Endothelial cell of umbilical vein (primary cell): Measurements from ENCODE around the gene C1orf198. TPM values are rescaled to one million over a fixed set of nuclear protein-coding genes. Genes with fewer than 3 reads are reported as not detected.

Experiments used
- BruUV-seq: library from RNA; stranded (reverse); fragments of 400-500 nt; replicated peaks from 2 replicates; lab custom pipeline; 2021; lab: Mats Ljungman, UMichigan
- CTCF ChIA-PET: fragments of 300-600, 350-600 bp; sonication (Branson Sonifier 250); formaldehyde crosslinking; loops from one replicate; lab custom pipeline; 2021; ENCODE audit warnings: antibody characterized with exemption, inconsistent platforms; lab: Charles Lee
- POLR2A ChIA-PET: fragments of 300-600, 350-600 bp; sonication (Branson Sonifier 250); formaldehyde crosslinking; loops from one replicate; lab custom pipeline; 2021; ENCODE audit warnings: antibody characterized with exemption, inconsistent platforms; lab: Charles Lee
- DNase-seq: peaks from one replicate; pipeline ENCODE4 v3.0.0-alpha.2; 2011; ENCODE audit warnings: low read depth, low spot score
- FAIRE-seq: peaks from 2 replicates; lab custom pipeline; 2011; peaks lifted over from hg19 to GRCh38; lab: Jason Lieb, UNC
- H2AFZ ChIP-seq: 2 replicates; pipeline ENCODE4 v1.6.0; 2012; ENCODE audit warnings: low read depth, low read length, control low read depth, inconsistent platforms
- H3K27ac ChIP-seq: 2 replicates; pipeline ENCODE4 v1.5.1; 2011; ENCODE audit warnings: low read depth, mild to moderate bottlenecking, control low read depth, low read length, moderate library complexity; ENCODE audit not compliant: insufficient read depth
- H3K27me3 ChIP-seq, 2 experiments: 2 replicates each; pipeline versions ENCODE4 v1.6.0 to v1.6.1; 2011; ENCODE audit warnings: low read length in 2 of 2, mixed read lengths in 1 of 2; ENCODE audit not compliant: control insufficient read depth in 2 of 2, insufficient read depth in 2 of 2
- H3K36me3 ChIP-seq, 2 experiments: 2 replicates in 1 of 2; 3 replicates in 1 of 2; pipeline ENCODE4 v1.5.1; 2011; ENCODE audit warnings: low read length in 2 of 2, mild to moderate bottlenecking in 1 of 2, moderate library complexity in 1 of 2; ENCODE audit not compliant: control insufficient read depth in 2 of 2, insufficient read depth in 2 of 2; ENCODE audit errors: extremely low read depth in 1 of 2
- H3K4me1 ChIP-seq: 3 replicates; pipeline ENCODE4 v1.5.1; 2011; ENCODE audit warnings: mild to moderate bottlenecking, low read length; ENCODE audit not compliant: control insufficient read depth, insufficient read depth; ENCODE audit errors: extremely low read depth
- H3K4me2 ChIP-seq: 2 replicates; pipeline ENCODE4 v1.6.1; 2011; ENCODE audit warnings: low read length, control low read depth, mixed read lengths; ENCODE audit not compliant: insufficient read depth
- H3K4me3 ChIP-seq, 3 experiments: fragments of 200-600 bp in 1 of 3; sonication (generic), shearing (Covaris generic) in 1 of 3; replicated peaks in 1 of 3; 2 replicates each; pipeline ENCODE4 v1.5.1; 2011 to 2016; ENCODE audit warnings: control low read depth in 3 of 3, low read length in 3 of 3, mild to moderate bottlenecking in 2 of 3, inconsistent platforms in 1 of 3, low read depth in 1 of 3, moderate library complexity in 1 of 3; ENCODE audit not compliant: insufficient read depth in 1 of 3
- H3K79me2 ChIP-seq: 2 replicates; pipeline ENCODE4 v1.6.0; 2012; ENCODE audit warnings: low read length, inconsistent platforms; ENCODE audit not compliant: control insufficient read depth, insufficient read depth
- H3K9ac ChIP-seq: replicated peaks from 2 replicates; pipeline ENCODE3; 2011; ENCODE audit warnings: low read length, control low read depth; ENCODE audit not compliant: insufficient read depth; ENCODE audit errors: extremely low read depth
- H3K9me1 ChIP-seq: replicated peaks from 3 replicates; pipeline ENCODE4 v1.6.0; 2011; ENCODE audit warnings: mild to moderate bottlenecking, low read length; ENCODE audit not compliant: control insufficient read depth, insufficient read depth; ENCODE audit errors: extremely low read depth
- H3K9me3 ChIP-seq: replicated peaks from 2 replicates; pipeline ENCODE4 v1.5.1; 2012; ENCODE audit warnings: low read length, inconsistent platforms; ENCODE audit not compliant: control insufficient read depth, insufficient read depth
- H4K20me1 ChIP-seq: replicated peaks from 2 replicates; pipeline ENCODE3; 2011; ENCODE audit warnings: mild to moderate bottlenecking, low read length; ENCODE audit not compliant: control insufficient read depth, insufficient read depth; ENCODE audit errors: extremely low read depth
- CTCF ChIP-seq, 2 donors: IDR thresholded peaks; 1 replicate in 1 of 2; 2 replicates in 1 of 2; pipeline ENCODE4 v1.5.1; 2011; ENCODE audit warnings: low read length in 2 of 2, mild to moderate bottlenecking in 2 of 2, moderate library complexity in 2 of 2, control low read depth in 1 of 2, inconsistent platforms in 1 of 2, low read depth in 1 of 2; ENCODE audit not compliant: insufficient read depth in 1 of 2; ENCODE audit errors: extremely low read depth in 1 of 2
- EZH2 ChIP-seq: IDR thresholded peaks from 2 replicates; pipeline ENCODE4 v1.6.1; 2012; ENCODE audit warnings: borderline replicate concordance, low read depth, mild to moderate bottlenecking, moderate library complexity, low read length, inconsistent platforms; ENCODE audit not compliant: severe bottlenecking
- FOS ChIP-seq: IDR thresholded peaks from 2 replicates; pipeline ENCODE4 v1.6.1; 2011; ENCODE audit warnings: mild to moderate bottlenecking, low read length, moderate library complexity, borderline replicate concordance; ENCODE audit not compliant: insufficient read depth
- GATA2 ChIP-seq: IDR thresholded peaks from 2 replicates; pipeline ENCODE4 v1.7.0; 2011; ENCODE audit warnings: low read depth, mild to moderate bottlenecking, moderate library complexity, mixed read lengths, low read length; ENCODE audit not compliant: insufficient read length, insufficient read depth
- JUN ChIP-seq: IDR thresholded peaks from 2 replicates; pipeline ENCODE4 v1.6.1; 2011; ENCODE audit warnings: borderline replicate concordance, low read depth; ENCODE audit not compliant: insufficient read length, insufficient read depth
- MYC ChIP-seq: IDR thresholded peaks from one replicate; pipeline ENCODE4 v1.6.1; 2011; ENCODE audit warnings: mild to moderate bottlenecking, low read depth, low read length
- POLR2A ChIP-seq: IDR thresholded peaks from 2 replicates; pipeline ENCODE4 v1.6.1; 2012; ENCODE audit warnings: low read depth, mild to moderate bottlenecking, control low read depth, low read length
- POLR2AphosphoS5 ChIP-seq: IDR thresholded peaks from 2 replicates; pipeline ENCODE4 v1.6.1; 2012; ENCODE audit warnings: low read depth, mild to moderate bottlenecking, control low read depth, low read length, moderate library complexity; ENCODE audit not compliant: insufficient read depth
- dilution Hi-C: fragments of 300-500 bp; cut with MboI; formaldehyde crosslinking; loops from one replicate; pipeline ENCODE4 v1.15.0; 2019; ENCODE audit warnings: low sequenced_read_pairs; ENCODE audit not compliant: extremely low pct_ligation_motif_present
- intact Hi-C: fragments of 100-400 bp; cut with micrococcal nuclease; formaldehyde crosslinking; loops from one replicate; pipeline ENCODE4 v1.10.0; 2022
- polyA plus RNA-seq, 4 experiments: library from polyadenylated mRNA; depleted of rRNA in 3 of 4; stranded (reverse) in 3 of 4; unstranded in 1 of 4; fragments of >200 nt; gene quantifications; 2 replicates each; pipeline versions ENCODE4 v1.2.1 to v1.2.3, GENCODE V29; 2011 to 2012; ENCODE audit warnings: missing spikeins in 1 of 4
- total RNA-seq: library from RNA; stranded (reverse); gene quantifications from 2 replicates; pipeline ENCODE4 v1.2.3, GENCODE V29; 2021
- TF ChIP-seq, protein P1 (sequence below): IDR thresholded peaks from 2 replicates; pipeline ENCODE4 v1.6.1; 2011; ENCODE audit not compliant: insufficient read depth, insufficient read length

Gene C1orf198
- total and polyA plus RNA-seq, 2 donors (not counting 3 experiments of a cell fraction or from before 2014, with no cell fraction given), result 21.2 to 29.2 TPM

GRCh38 chr1:230818901-230819300 is 49.4 kb downstream of the C1orf198 start:
- Histone ChIP-seq H3K27ac (no peak overlapping the region), H3K9me3 (no peaks in the 10 kb centered on the region), H4K20me1 (no peaks in the 10 kb centered on the region), H3K36me3 (no peaks in the 10 kb centered on the region), H3K4me3 (no peak overlapping the region), H3K4me1 (no peaks in the 10 kb centered on the region), H3K79me2 (no peaks in the 10 kb centered on the region), H3K9ac (no peak overlapping the region), H3K9me1 (no peaks in the 10 kb centered on the region), H3K4me2 (no peak overlapping the region), H2AFZ (no peak overlapping the region), H3K27me3 (peaks cover 0 to 4% of the 10 kb centered on the region in 2 experiments)
- dilution Hi-C loops, result no loop called here
- no peak for DNase-seq
- CTCF ChIA-PET, result no interaction called here
- BruUV-seq, result no TSS peak
- TF ChIP-seq POLR2AphosphoS5 (no peak), GATA2 (no peak), MYC (no peak), FOS (no peak), JUN (no peak), EZH2 (no peak), CTCF (IDR thresholded peaks at IDR 0.05; ENCODE audit: extremely low read depth in 1 of 2, insufficient read depth in 1 of 2, low read depth in 1 of 2, low read length in 2 of 2) (no peak), POLR2A (no peak)
- TF ChIP-seq, protein P1, sequence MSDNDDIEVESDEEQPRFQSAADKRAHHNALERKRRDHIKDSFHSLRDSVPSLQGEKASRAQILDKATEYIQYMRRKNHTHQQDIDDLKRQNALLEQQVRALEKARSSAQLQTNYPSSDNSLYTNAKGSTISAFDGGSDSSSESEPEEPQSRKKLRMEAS, result no peak
- intact Hi-C loops, result no loop called here
- no peak for FAIRE-seq
- POLR2A ChIA-PET, result no interaction called here
